Activated CD4-positive, alpha-beta memory T cell treated with anti-CD3 and anti-CD28 coated beads, Interleukin-2, amount 10 ng/mL, durations not matched to agents 7 days and 5 days (primary cell): Measurements from ENCODE around the gene STRIP1. TPM values are rescaled to one million over a fixed set of nuclear protein-coding genes. Genes with fewer than 3 reads are reported as not detected.

Source experiments
- CTCF ChIA-PET: fragments of 350-600 bp; sonication (Branson Sonifier 250); formaldehyde crosslinking; loops from one replicate; lab custom pipeline; 2021; ENCODE audit warnings: antibody characterized with exemption, inconsistent platforms; lab: Charles Lee
- POLR2A ChIA-PET: fragments of 350-600 bp; sonication (Branson Sonifier 250); formaldehyde crosslinking; loops from one replicate; lab custom pipeline; 2021; ENCODE audit warnings: antibody characterized with exemption; lab: Charles Lee
- DNase-seq: peaks from one replicate; pipeline ENCODE4 v3.0.0-alpha.2; 2020
- H3K27ac Mint-ChIP-seq: one replicate; pipeline ENCODE4 v1.8.0; 2021; ENCODE audit warnings: mild to moderate bottlenecking, mixed read lengths
- H3K27me3 Mint-ChIP-seq: one replicate; pipeline ENCODE4 v1.8.0; 2021; ENCODE audit warnings: mixed read lengths
- H3K36me3 Mint-ChIP-seq: one replicate; pipeline ENCODE4 v1.8.0; 2021; ENCODE audit warnings: low read depth, mixed read lengths
- H3K4me1 Mint-ChIP-seq: one replicate; pipeline ENCODE4 v1.8.0; 2021; ENCODE audit warnings: mixed read lengths
- H3K4me3 Mint-ChIP-seq: one replicate; pipeline ENCODE4 v1.8.0; 2021; ENCODE audit warnings: mild to moderate bottlenecking, mixed read lengths
- H3K9me3 Mint-ChIP-seq: one replicate; pipeline ENCODE4 v1.8.0; 2021; ENCODE audit warnings: mixed read lengths
- total RNA-seq, 2 experiments: library from RNA; stranded (reverse); gene quantifications; one replicate each; pipeline ENCODE4 v1.2.3, GENCODE V29; 2021

The STRIP1 gene
- total RNA-seq, 2 experiments from 2014 or later, result 34.1 to 34.7 TPM

DNA sequence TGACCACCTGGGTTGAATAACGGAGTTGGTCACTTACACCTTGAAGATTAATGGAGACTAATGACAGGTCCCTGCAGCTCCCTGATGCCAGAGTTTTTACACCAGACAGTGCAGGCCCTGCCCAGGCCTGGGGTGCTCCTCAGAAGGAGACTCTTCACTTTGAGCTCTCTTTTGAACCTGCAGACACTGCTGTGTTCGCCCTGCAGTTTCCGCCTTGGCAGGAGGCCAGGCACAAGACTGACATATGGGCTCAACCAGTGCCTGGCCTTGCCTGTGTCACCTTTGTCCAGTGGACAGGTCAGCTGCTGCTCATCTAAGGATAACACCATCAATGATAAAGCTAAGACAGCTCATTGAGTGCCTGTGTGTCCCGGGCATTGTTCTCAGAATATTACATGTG, 5.2 kb downstream of the STRIP1 start:
- Mint-ChIP-seq H3K36me3 (peaks cover 53% of the 10 kb centered on the region), H3K27me3 (no peaks in the 10 kb centered on the region), H3K4me1 (peaks cover 22% of the 10 kb centered on the region), H3K27ac (no peak overlapping the region), H3K9me3 (no peaks in the 10 kb centered on the region), H3K4me3 (no peak overlapping the region)
- no peak for DNase-seq
- POLR2A ChIA-PET, result interaction anchor here (1.6 kb wide), 1 partner anchor 18 kb away, joined by 3 read pairs; no protein-coding TSS in a partner anchor
- CTCF ChIA-PET, result interaction anchor here (0.7 to 3.7 kb wide), 2 partner anchors 11 to 21 kb away, joined by 4 to 14 read pairs; no protein-coding TSS in a partner anchor

- no peak for DNase-seq
- POLR2A ChIA-PET, result interaction anchor here (1.6 kb wide), 1 partner anchor 18 kb away, joined by 3 read pairs; no protein-coding TSS in a partner anchor
- H3K4me1 Mint-ChIP-seq, result peaks cover 17% of the 10 kb centered on the region
These were observed 6.1 kb downstream of the STRIP1 start for GRCh38 chr1:110040548-110040947.

GRCh38 chr1:110043016-110043415, 8.6 kb downstream of the STRIP1 start:
- Mint-ChIP-seq H3K27ac (no peak overlapping the region), H3K4me3 (no peak overlapping the region), H3K36me3 (peaks cover 76% of the 10 kb centered on the region), H3K27me3 (no peaks in the 10 kb centered on the region), H3K4me1 (peaks cover 3% of the 10 kb centered on the region), H3K9me3 (no peaks in the 10 kb centered on the region)
- ChIA-PET CTCF (no interaction called here), POLR2A (interaction anchor here (0.6 to 0.9 kb wide), 2 partner anchors 17 to 482 kb away, joined by 3 to 6 read pairs; no protein-coding TSS in a partner anchor)
- DNase-seq, result no peak

More at GRCh38 chr1:110040548-110040947, 6.1 kb downstream of the STRIP1 start:
- no peak overlapping the region for H3K4me3 Mint-ChIP-seq
- no peaks in the 10 kb centered on the region for H3K9me3 Mint-ChIP-seq
- CTCF ChIA-PET, result interaction anchor here (3.7 kb wide), 1 partner anchor 20 kb away, joined by 14 read pairs; no protein-coding TSS in a partner anchor
- no peaks in the 10 kb centered on the region for H3K27me3 Mint-ChIP-seq
- no peak overlapping the region for H3K27ac Mint-ChIP-seq
- peaks cover 62% of the 10 kb centered on the region for H3K36me3 Mint-ChIP-seq

DNA sequence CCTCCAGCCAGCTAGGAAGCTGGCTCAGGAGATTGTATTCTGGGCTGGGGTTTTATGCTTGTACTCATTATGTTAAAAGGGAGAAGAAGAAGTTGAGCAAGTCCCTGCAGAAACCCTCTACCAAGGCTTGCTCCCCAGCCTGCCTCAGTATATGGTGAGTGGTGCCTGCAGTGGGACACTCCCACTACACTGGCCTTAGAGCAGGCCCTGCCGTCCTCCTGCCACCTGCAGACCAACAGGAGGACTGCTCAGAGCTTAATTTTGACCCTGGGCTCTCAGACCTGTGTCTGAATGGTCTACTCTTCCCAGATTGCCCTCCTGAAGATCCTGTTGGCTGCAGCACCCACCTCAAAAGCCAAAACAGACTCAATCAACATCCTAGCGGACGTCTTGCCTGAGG, 13.0 kb downstream of the STRIP1 start:
- POLR2A ChIA-PET, result interaction anchor here (0.6 kb wide), 1 partner anchor 13 kb away, joined by 3 read pairs; no protein-coding TSS in a partner anchor

GRCh38 chr1:110048240-110048639, 13.8 kb downstream of the STRIP1 start:
- peaks cover 60% of the 10 kb centered on the region for H3K36me3 Mint-ChIP-seq
- POLR2A ChIA-PET, result no interaction called here

More for the DNA sequence above, 13.0 kb downstream of the STRIP1 start:
- no peak for DNase-seq
- no peak overlapping the region for H3K4me3 Mint-ChIP-seq
- H3K36me3 Mint-ChIP-seq, result peaks cover 59% of the 10 kb centered on the region
- H3K4me1 Mint-ChIP-seq, result no peaks in the 10 kb centered on the region
- no peak overlapping the region for H3K27ac Mint-ChIP-seq
- no peaks in the 10 kb centered on the region for H3K9me3 Mint-ChIP-seq
- CTCF ChIA-PET, result interaction anchor here (1.3 kb wide), 1 partner anchor 18 kb away, joined by 3 read pairs; no protein-coding TSS in a partner anchor
- no peaks in the 10 kb centered on the region for H3K27me3 Mint-ChIP-seq

DNA sequence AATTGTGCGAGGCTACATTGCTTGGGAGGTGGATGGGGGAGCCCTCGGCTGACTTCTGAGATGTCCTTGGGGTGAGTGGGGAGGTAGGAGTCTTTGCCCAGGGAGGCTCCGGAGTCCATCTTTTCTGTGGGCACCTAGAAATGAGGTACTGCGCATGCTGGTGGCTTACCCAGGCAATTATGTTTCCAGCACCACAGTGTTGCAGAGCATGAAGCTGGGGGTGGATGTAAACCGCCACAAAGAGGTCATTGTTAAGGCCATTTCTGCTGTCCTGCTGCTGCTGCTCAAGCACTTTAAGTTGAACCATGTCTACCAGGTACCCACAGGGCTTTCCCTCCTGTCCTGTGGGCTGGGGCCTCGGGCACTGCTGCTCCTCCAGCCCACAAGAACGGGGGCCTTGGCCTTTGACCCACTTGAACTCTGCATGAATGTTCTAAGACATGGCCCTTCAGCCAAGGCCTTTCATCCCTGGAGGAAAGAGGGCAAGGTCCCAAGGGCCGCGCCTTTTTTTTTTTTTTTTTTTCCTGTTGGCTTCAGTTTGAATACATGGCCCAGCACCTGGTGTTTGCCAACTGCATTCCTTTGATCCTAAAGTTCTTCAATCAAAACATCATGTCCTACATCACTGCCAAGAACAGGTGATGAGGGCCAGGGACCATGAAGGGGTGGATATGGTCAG, 14.6 kb downstream of the STRIP1 start:
- Mint-ChIP-seq H3K27me3 (no peaks in the 10 kb centered on the region), H3K4me3 (no peak overlapping the region), H3K4me1 (no peaks in the 10 kb centered on the region), H3K27ac (no peak overlapping the region), H3K36me3 (peaks cover 62% of the 10 kb centered on the region), H3K9me3 (no peaks in the 10 kb centered on the region)
- ChIA-PET POLR2A (no interaction called here), CTCF (no interaction called here)
- no peak for DNase-seq

More at GRCh38 chr1:110048240-110048639, 13.8 kb downstream of the STRIP1 start:
- H3K27me3 Mint-ChIP-seq, result no peaks in the 10 kb centered on the region
- no peak overlapping the region for H3K27ac Mint-ChIP-seq
- no peaks in the 10 kb centered on the region for H3K4me1 Mint-ChIP-seq
- H3K4me3 Mint-ChIP-seq, result no peak overlapping the region
- DNase-seq, result no peak
- H3K9me3 Mint-ChIP-seq, result no peaks in the 10 kb centered on the region
- CTCF ChIA-PET, result interaction anchor here (1.3 kb wide), 1 partner anchor 19 kb away, joined by 3 read pairs; no protein-coding TSS in a partner anchor

DNA sequence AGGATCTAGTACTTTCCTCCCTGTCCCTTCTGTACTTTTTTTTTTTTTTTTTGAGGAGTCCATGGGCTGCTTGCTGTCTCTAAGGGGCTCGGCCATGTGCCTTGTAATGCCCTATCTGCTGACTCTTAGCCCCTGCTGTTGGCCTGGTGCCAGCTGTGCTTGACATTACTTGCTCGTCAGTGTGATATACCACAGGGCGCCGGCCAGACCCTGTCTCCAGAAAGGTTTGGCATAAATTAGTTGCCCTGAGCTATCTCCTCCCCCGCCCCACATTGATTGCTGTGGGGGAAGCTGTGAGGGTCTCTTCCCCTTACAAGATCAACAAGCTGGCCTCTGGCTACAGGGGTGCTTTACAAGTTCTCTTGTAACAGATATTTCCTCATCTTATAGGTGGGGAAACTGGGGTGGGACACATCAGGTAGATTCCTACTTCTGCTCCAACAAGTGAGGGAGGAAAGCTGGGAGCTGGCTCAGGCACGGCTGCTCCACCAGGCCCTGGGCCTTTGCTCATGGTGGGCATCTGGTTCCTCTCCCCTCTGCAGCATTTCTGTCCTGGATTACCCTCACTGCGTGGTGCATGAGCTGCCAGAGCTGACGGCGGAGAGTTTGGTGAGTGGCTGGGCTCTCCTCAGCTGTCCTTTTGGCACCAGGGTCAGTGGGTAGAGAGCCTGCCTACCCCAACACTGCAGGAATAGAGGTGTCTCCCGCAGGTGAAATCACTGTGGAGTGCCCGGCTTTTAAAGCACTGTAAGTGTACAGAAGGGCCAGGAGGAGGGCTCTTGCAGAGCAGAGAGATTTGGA, 15.6 kb downstream of the STRIP1 start:
- Mint-ChIP-seq H3K4me1 (no peaks in the 10 kb centered on the region), H3K9me3 (no peaks in the 10 kb centered on the region), H3K36me3 (peaks cover 60% of the 10 kb centered on the region), H3K27ac (no peak overlapping the region), H3K4me3 (no peak overlapping the region), H3K27me3 (no peaks in the 10 kb centered on the region)
- DNase-seq, result no peak
- POLR2A ChIA-PET, result interaction anchor here (0.6 kb wide), 1 partner anchor 15 kb away, joined by 3 read pairs; the partner anchor contains the start of gene STRIP1
- CTCF ChIA-PET, result interaction anchor here (0.7 to 2.9 kb wide), 5 partner anchors 10 to 716 kb away, joined by 3 to 20 read pairs (median 4); no protein-coding TSS in a partner anchor

DNA sequence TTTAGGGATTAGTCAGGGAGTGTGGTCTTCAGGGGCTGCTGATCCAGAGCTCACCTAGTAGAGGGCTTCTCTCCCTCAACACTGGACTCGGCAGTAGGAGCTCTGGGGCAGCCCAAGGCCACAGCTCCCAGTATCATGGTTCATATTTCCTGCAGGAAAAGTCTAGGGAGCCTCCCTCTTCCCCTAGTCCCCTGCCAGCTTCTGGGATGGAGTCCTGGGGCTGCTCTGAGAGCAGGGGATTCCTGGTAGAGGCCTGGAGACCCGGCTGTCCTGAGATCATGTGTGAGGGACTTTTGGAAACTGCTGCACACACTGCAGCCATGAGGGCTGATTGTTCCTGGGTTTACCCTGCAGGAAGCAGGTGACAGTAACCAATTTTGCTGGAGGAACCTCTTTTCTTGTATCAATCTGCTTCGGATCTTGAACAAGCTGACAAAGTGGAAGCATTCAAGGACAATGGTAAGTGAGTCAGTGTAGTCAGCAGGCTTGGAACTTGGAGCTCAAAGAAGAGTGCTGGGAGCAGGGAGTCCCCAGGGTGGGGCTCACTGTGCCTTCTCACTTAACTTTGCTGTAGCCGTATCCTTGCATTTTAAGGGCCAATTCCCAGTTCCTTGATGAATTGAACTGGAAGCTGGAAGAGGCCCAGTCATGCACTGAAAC, 16.3 kb downstream of the STRIP1 start:
- Mint-ChIP-seq H3K4me3 (no peak overlapping the region), H3K27me3 (no peaks in the 10 kb centered on the region), H3K27ac (no peak overlapping the region), H3K36me3 (peaks cover 59% of the 10 kb centered on the region), H3K9me3 (no peaks in the 10 kb centered on the region), H3K4me1 (no peaks in the 10 kb centered on the region)
- CTCF ChIA-PET, result interaction anchor here (1.2 to 2.9 kb wide), 4 partner anchors 10 to 53 kb away, joined by 3 to 20 read pairs (median 6); no protein-coding TSS in a partner anchor
- no peak for DNase-seq
- POLR2A ChIA-PET, result interaction anchor here (0.6 kb wide), 1 partner anchor 16 kb away, joined by 3 read pairs; the partner anchor contains the start of gene STRIP1

- Mint-ChIP-seq H3K27ac (no peak overlapping the region), H3K4me1 (no peaks in the 10 kb centered on the region)
- POLR2A ChIA-PET, result interaction anchor here (0.9 kb wide), 1 partner anchor 16 kb away, joined by 5 read pairs; the partner anchor contains the start of gene STRIP1
These were observed 16.8 kb downstream of the STRIP1 start for GRCh38 chr1:110051262-110051648.

DNA sequence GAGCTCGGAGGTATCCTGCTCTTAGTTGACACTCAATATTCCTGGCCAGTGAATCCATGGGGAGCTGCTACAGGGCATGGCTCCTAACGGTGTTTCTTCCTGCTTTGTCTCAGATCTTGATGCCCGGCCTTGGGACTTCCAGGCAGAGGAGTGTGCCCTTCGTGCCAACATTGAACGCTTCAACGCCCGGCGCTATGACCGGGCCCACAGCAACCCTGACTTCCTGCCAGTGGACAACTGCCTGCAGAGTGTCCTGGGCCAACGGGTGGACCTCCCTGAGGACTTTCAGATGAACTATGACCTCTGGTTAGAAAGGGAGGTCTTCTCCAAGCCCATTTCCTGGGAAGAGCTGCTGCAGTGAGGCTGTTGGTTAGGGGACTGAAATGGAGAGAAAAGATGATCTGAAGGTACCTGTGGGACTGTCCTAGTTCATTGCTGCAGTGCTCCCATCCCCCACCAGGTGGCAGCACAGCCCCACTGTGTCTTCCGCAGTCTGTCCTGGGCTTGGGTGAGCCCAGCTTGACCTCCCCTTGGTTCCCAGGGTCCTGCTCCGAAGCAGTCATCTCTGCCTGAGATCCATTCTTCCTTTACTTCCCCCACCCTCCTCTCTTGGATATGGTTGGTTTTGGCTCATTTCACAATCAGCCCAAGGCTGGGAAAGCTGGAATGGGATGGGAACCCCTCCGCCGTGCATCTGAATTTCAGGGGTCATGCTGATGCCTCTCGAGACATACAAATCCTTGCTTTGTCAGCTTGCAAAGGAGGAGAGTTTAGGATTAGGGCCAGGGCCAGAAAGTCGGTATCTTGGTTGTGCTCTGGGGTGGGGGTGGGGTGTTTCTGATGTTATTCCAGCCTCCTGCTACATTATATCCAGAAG, 19.4 kb downstream of the STRIP1 start:
- Mint-ChIP-seq H3K36me3 (peaks cover 58% of the 10 kb centered on the region), H3K9me3 (no peaks in the 10 kb centered on the region)

More at GRCh38 chr1:110051262-110051648, 16.8 kb downstream of the STRIP1 start:
- CTCF ChIA-PET, result interaction anchor here (1.0 to 2.9 kb wide), 5 partner anchors 9 to 53 kb away, joined by 3 to 20 read pairs (median 4); no protein-coding TSS in a partner anchor
- Mint-ChIP-seq H3K4me3 (no peak overlapping the region), H3K27me3 (no peaks in the 10 kb centered on the region), H3K36me3 (peaks cover 62% of the 10 kb centered on the region), H3K9me3 (no peaks in the 10 kb centered on the region)
- DNase-seq, result no peak

More for the DNA sequence above, 19.4 kb downstream of the STRIP1 start:
- DNase-seq, result peak; percentile 70
- no peaks in the 10 kb centered on the region for H3K27me3 Mint-ChIP-seq
- ChIA-PET CTCF (interaction anchor here (0.7 to 3.1 kb wide), 14 partner anchors 9 to 414 kb away, joined by 3 to 17 read pairs (median 4); partner anchors contain the start of gene STRIP1), POLR2A (interaction anchor here (1.0 kb wide), 1 partner anchor 9 kb away, joined by 3 read pairs; no protein-coding TSS in a partner anchor)
- no peak overlapping the region for H3K4me3 Mint-ChIP-seq
- no peaks in the 10 kb centered on the region for H3K4me1 Mint-ChIP-seq
- H3K27ac Mint-ChIP-seq, result no peak overlapping the region
